KOPT-K1 (cell line): ENCODE measurements around the gene ANKRD34C.

ENCODE experiments used
- H3K27ac ChIP-seq: fragments of 200-600 bp; sonication (generic); 2 replicates; pipeline ENCODE4 v1.5.1; 2016; ENCODE audit warnings: antibody characterized with exemption, mild to moderate bottlenecking, low read depth, low read length; ENCODE audit not compliant: poor library complexity, severe bottlenecking
- H3K36me3 ChIP-seq: fragments of 200-600 bp; sonication (generic); 2 replicates; pipeline ENCODE4 v1.5.1; 2017; ENCODE audit warnings: antibody characterized with exemption, mild to moderate bottlenecking, low read length, moderate library complexity; ENCODE audit not compliant: insufficient read depth
- H3K9me3 ChIP-seq: fragments of 200-600 bp; sonication (generic); 2 replicates; pipeline ENCODE4 v1.5.1; 2017; ENCODE audit warnings: antibody characterized with exemption, low read length, mild to moderate bottlenecking; ENCODE audit not compliant: insufficient read depth, poor library complexity, severe bottlenecking

Gene ANKRD34C

GRCh38 chr15:79282371-79283251 is at the start of gene ANKRD34C:
Gene ANKRD34C (plus strand): TSS chr15:79282722. CDS start chr15:79293285, 10,563 bp downstream.
- H3K9me3 ChIP-seq = peaks cover 5% of the 10 kb centered on the region
- no peaks in the 10 kb centered on the region for H3K36me3 ChIP-seq
- no peak within 1 kb of the TSS for H3K27ac ChIP-seq

GRCh38 chr15:79233236-79233635 is 49.3 kb upstream of the ANKRD34C start:
- Histone ChIP-seq H3K9me3 (peaks cover 7% of the 10 kb centered on the region), H3K36me3 (no peaks in the 10 kb centered on the region), H3K27ac (no peak overlapping the region)

- H3K9me3 ChIP-seq = no peaks in the 10 kb centered on the region
- H3K36me3 ChIP-seq = no peaks in the 10 kb centered on the region
- H3K27ac ChIP-seq = no peak overlapping the region
These were observed 42.5 kb upstream of the ANKRD34C start for GRCh38 chr15:79240036-79240435.

GRCh38 chr15:79243723-79244122 is 38.8 kb upstream of the ANKRD34C start:
- no peaks in the 10 kb centered on the region for H3K36me3 ChIP-seq
- no peaks in the 10 kb centered on the region for H3K9me3 ChIP-seq
- H3K27ac ChIP-seq = no peak overlapping the region

- Histone ChIP-seq H3K9me3 (no peaks in the 10 kb centered on the region), H3K27ac (no peak overlapping the region), H3K36me3 (no peaks in the 10 kb centered on the region)
These were observed 37.6 kb upstream of the ANKRD34C start for GRCh38 chr15:79244876-79245275.

DNA sequence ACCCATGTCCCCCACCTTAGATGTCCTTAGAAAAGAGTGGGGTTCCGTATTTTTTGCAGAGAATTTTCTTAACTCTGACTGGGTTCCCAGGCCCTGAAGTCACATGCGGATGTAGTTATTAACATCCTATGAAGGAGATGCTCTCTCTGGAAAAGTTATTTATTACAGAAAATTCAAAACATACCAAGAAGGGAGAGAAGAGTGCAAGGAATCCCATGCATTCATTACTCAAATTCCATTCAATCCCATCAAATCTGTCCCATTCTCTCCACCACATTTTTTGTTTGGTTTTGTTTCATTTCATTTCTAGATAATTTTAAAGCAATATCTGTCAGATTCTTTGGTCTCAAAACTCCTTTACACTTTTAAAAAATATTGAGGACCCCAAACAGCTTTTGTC is 34.3 kb upstream of the ANKRD34C start:
- no peak overlapping the region for H3K27ac ChIP-seq
- no peaks in the 10 kb centered on the region for H3K9me3 ChIP-seq
- H3K36me3 ChIP-seq = no peaks in the 10 kb centered on the region

- H3K9me3 ChIP-seq = no peaks in the 10 kb centered on the region
- H3K36me3 ChIP-seq = no peaks in the 10 kb centered on the region
- H3K27ac ChIP-seq = no peak overlapping the region
These were observed 25.1 kb upstream of the ANKRD34C start for GRCh38 chr15:79257454-79257853.

DNA sequence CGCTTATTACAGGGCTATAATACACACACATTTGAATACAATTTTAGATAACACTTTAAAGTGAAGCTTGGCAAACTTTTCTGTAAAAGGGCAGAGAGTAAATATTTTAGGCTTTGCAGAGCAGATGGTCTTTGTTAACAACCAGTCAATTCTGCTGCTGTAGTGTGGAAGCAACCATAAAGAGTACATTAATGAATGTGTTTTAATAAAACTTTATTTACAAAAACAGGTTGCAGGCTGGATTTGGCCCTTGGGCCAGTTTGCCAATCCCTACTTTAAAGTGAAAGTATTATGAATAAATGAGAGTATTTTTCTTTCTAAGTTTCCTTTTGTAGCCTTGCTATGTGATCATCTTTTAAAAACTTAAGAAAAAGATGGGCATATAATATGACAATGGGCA is 20.7 kb upstream of the ANKRD34C start:
- H3K9me3 ChIP-seq = no peaks in the 10 kb centered on the region
- no peak overlapping the region for H3K27ac ChIP-seq

DNA sequence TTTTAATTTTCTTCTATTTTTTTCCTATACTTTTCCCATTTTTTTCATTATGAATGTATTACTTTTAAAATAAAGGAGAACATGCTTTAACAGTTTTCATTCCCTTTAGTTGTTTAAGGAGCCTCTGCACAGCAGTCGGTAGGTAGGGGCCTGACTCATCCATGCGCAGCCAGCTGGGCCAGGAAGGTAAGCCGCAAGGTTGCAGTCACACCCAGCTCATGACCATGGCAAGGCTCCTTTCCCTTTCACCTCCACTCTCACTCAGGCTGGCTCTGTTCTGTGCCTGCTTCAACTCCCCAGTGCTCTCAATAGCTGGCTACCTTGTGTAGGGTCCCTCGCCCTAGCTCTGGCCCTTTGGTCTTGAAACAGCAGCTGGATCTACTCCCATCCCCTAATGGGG is 17.4 kb upstream of the ANKRD34C start:
- H3K9me3 ChIP-seq = no peaks in the 10 kb centered on the region
- no peaks in the 10 kb centered on the region for H3K36me3 ChIP-seq
- no peak overlapping the region for H3K27ac ChIP-seq

More for the DNA sequence above, 20.7 kb upstream of the ANKRD34C start:
- no peaks in the 10 kb centered on the region for H3K36me3 ChIP-seq

- H3K36me3 ChIP-seq = no peaks in the 10 kb centered on the region
- no peak overlapping the region for H3K27ac ChIP-seq
- no peaks in the 10 kb centered on the region for H3K9me3 ChIP-seq
These were observed 16.4 kb upstream of the ANKRD34C start for GRCh38 chr15:79265987-79266579.

DNA sequence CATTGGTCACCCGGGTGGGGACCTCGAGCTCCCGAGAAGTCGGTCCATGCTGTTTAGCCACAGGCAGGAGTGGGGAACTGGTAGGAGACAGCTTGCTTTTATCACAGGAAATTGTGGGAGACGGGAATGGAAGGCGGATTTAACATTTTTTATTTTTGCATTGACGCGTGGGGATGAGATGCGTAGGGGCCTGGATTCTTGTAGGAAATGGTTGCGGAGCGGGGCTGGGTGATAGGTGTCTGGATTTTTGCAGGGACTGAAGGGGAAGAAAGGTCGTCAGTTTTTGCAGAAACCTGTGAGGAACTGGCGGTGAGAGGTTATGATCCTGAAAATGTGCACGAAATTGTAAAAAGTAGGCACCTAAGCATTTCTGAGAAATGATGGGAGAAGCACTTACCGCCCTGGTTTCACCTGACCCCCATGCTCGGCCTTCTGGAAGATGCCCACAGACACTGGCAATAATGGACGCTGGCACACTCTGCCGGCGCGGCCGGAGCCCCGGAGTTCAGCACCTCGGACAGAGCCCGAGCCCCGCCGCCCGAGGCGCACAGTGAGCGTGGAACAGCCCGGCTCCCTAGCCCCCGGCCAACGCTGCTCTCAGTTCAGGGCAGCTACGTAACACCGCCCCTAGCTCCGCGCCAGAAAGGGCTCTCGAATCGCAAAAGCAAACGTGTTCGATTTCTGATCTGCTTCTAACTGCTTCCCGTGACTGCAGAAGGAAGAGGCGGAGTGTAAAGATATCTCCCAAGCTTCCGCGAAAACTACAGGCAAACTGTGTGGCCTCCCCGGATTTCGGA is 928 bp downstream of the ANKRD34C start:
- Histone ChIP-seq H3K36me3 (no peaks in the 10 kb centered on the region), H3K9me3 (peaks cover 5% of the 10 kb centered on the region), H3K27ac (no peak overlapping the region)

- no peaks in the 10 kb centered on the region for H3K36me3 ChIP-seq
- H3K27ac ChIP-seq = no peak overlapping the region
- H3K9me3 ChIP-seq = no peaks in the 10 kb centered on the region
These were observed 8.2 kb downstream of the ANKRD34C start for GRCh38 chr15:79290642-79291275.

DNA sequence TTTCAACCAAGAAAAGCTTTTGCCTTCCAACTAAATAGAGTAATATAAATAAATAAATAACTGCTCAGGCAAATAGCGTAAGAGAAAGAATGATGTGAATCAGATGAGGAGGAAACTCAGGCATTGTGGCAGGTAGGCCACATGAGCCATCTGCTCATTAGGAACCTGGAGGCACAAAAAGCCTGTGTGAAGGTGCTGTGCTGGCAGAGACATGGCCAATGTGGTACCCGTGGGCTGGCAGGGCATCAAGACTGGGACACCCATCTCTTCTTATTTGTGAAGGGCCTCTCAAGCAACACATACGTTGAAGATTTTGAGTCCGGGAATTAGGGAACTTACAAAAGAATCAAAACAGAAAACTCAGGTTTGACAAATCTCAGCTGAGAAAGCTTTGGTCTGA is 9.5 kb downstream of the ANKRD34C start:
- Histone ChIP-seq H3K9me3 (no peaks in the 10 kb centered on the region), H3K36me3 (no peaks in the 10 kb centered on the region), H3K27ac (no peak overlapping the region)

DNA sequence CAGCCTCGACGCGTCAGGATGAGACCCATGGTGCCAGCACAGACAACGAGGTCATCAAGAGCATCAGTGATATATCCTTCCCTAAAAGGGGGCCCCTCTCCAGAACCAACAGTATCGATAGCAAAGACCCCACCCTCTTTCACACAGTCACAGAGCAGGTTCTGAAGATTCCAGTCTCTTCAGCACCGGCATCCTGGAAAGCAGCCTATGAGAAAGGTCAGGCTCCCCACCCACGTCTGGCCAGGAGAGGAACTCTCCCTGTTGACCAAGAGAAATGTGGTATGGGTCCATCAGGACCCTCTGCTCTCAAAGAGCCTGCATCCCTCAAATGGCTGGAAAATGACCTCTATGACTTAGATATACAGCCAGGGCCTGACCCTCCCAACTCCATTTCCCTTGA is 11.6 kb downstream of the ANKRD34C start:
- Histone ChIP-seq H3K36me3 (no peaks in the 10 kb centered on the region), H3K27ac (no peak overlapping the region), H3K9me3 (no peaks in the 10 kb centered on the region)

GRCh38 chr15:79296583-79296982 is 14.1 kb downstream of the ANKRD34C start:
- Histone ChIP-seq H3K27ac (no peak overlapping the region), H3K36me3 (no peaks in the 10 kb centered on the region), H3K9me3 (no peaks in the 10 kb centered on the region)
